Hepatocyte (in vitro differentiated cells): ENCODE data around the gene WDR75. TPM values are rescaled to one million over a fixed set of nuclear protein-coding genes. Genes with fewer than 3 reads are reported as not detected.
A peak's percentile ranks its signal among the peaks of the same experiment; 100 is the strongest.
"Not testable (repeated sequence)": the region's sequence is repeated elsewhere in the genome, so short reads cannot be mapped to it uniquely, and the experiment has no call there.

Experiments used
- DNase-seq: peaks from one replicate; pipeline ENCODE4 v3.0.0-alpha.2; 2016; ENCODE audit warnings: low spot score
- H2AFZ ChIP-seq: fragments of 200-600 bp; sonication (generic); 2 replicates; pipeline ENCODE4 v1.6.0; 2016; ENCODE audit warnings: antibody characterized with exemption, mild to moderate bottlenecking
- H3K27ac ChIP-seq: fragments of 200-600 bp; sonication (generic); 2 replicates; pipeline ENCODE4 v1.5.1; 2016; ENCODE audit warnings: mild to moderate bottlenecking
- H3K27me3 ChIP-seq: fragments of 200-600 bp; sonication (generic); 2 replicates; pipeline ENCODE4 v1.6.1; 2016
- H3K36me3 ChIP-seq: fragments of 200-600 bp; sonication (generic); replicated peaks from 2 replicates; pipeline ENCODE4 v1.5.1; 2016; ENCODE audit warnings: low read depth; ENCODE audit not compliant: insufficient read depth
- H3K4me1 ChIP-seq: fragments of 200-600 bp; sonication (generic); 2 replicates; pipeline ENCODE4 v1.5.1; 2016; ENCODE audit warnings: mild to moderate bottlenecking, moderate library complexity; ENCODE audit not compliant: insufficient read depth
- H3K4me2 ChIP-seq: fragments of 200-600 bp; sonication (generic); 2 replicates; pipeline ENCODE4 v1.6.0; 2016
- H3K4me3 ChIP-seq: fragments of 200-600 bp; sonication (generic); 2 replicates; pipeline ENCODE4 v1.5.1; 2016; ENCODE audit warnings: mild to moderate bottlenecking
- H3K79me2 ChIP-seq: fragments of 200-600 bp; sonication (generic); 2 replicates; pipeline ENCODE4 v1.6.0; 2017; ENCODE audit warnings: mild to moderate bottlenecking
- H3K9me2 ChIP-seq: fragments of 200-600 bp; sonication (generic); replicated peaks from 2 replicates; pipeline ENCODE4 v1.6.0; 2017; ENCODE audit warnings: mild to moderate bottlenecking; ENCODE audit not compliant: insufficient read depth
- H3K9me3 ChIP-seq: fragments of 200-600 bp; sonication (generic); 2 replicates; pipeline ENCODE4 v1.5.1; 2016; ENCODE audit warnings: low read depth, mild to moderate bottlenecking
- H4K20me1 ChIP-seq: fragments of 200-600 bp; sonication (generic); 2 replicates; pipeline ENCODE4 v1.6.0; 2016; ENCODE audit warnings: mild to moderate bottlenecking; ENCODE audit not compliant: insufficient read depth, poor library complexity, severe bottlenecking
- CTCF ChIP-seq: fragments of 200-600 bp; sonication (generic); IDR thresholded peaks from 2 replicates; pipeline ENCODE4 v1.5.1; 2016; ENCODE audit warnings: antibody characterized with exemption, mild to moderate bottlenecking; ENCODE audit not compliant: poor library complexity
- EZH2 ChIP-seq: fragments of 200-600 bp; sonication (generic); IDR thresholded peaks from 2 replicates; pipeline ENCODE4 v1.6.1; 2016; ENCODE audit warnings: antibody characterized with exemption, mild to moderate bottlenecking, borderline replicate concordance
- EZH2phosphoT487 ChIP-seq: fragments of 200-600 bp; sonication (generic); IDR thresholded peaks from one replicate; pipeline ENCODE4 v1.6.1; 2018; ENCODE audit warnings: antibody characterized with exemption, mild to moderate bottlenecking, low read depth, moderate library complexity; ENCODE audit not compliant: unreplicated experiment, severe bottlenecking
- WGBS: methylation state at CpG from one replicate; pipeline ENCODE4 v1.1.6; 2016; ENCODE audit warnings: low lambda C conversion rate; ENCODE audit errors: missing lambda C conversion rate; 5-methylcytosine and 5-hydroxymethylcytosine counted together
- polyA plus RNA-seq: library from polyadenylated mRNA; unstranded; fragments of >200 nt; fragmentation: Nextera tagmentation; extraction: Ambion mirVana; gene quantifications from 2 replicates; pipeline ENCODE4 v1.2.1, GENCODE V29; 2016
- total RNA-seq: library from RNA; depleted of rRNA; stranded (reverse); fragments of >200 nt; gene quantifications from 2 replicates; pipeline ENCODE4 v1.2.3, GENCODE V29; 2014

WDR75 gene
- total and polyA plus RNA-seq, 2 experiments from 2014 or later, result 21.0 to 45.3 TPM

- not testable (repeated sequence) for H3K4me1 ChIP-seq, H3K79me2 ChIP-seq, H3K9me3 ChIP-seq, DNase-seq, H3K4me2 ChIP-seq, H3K36me3 ChIP-seq, H3K27ac ChIP-seq, H3K4me3 ChIP-seq, H4K20me1 ChIP-seq, H2AFZ ChIP-seq, H3K27me3 ChIP-seq, H3K9me2 ChIP-seq
- 99% methylated on average over 4 of the region's 4 CpGs for WGBS
Observed at GRCh38 chr2:189435803-189436202, 5.5 kb upstream of the WDR75 start.

- H3K79me2 ChIP-seq, result peaks cover 13% of the 10 kb centered on the region
- 93% methylated on average over 1 of the region's 1 CpG for WGBS
Observed at GRCh38 chr2:189437926-189438325, 3.3 kb upstream of the WDR75 start.

GRCh38 chr2:189439342-189439741 is 1.9 kb upstream of the WDR75 start:
- TF ChIP-seq EZH2phosphoT487 (no peak), CTCF (no peak), EZH2 (no peak)
- H3K4me3 ChIP-seq, result no peak overlapping the region
- H3K27me3 ChIP-seq, result no peaks in the 10 kb centered on the region
- H3K36me3 ChIP-seq, result no peaks in the 10 kb centered on the region
- no peaks in the 10 kb centered on the region for H4K20me1 ChIP-seq
- no peaks in the 10 kb centered on the region for H3K9me3 ChIP-seq
- H3K4me1 ChIP-seq, result no peaks in the 10 kb centered on the region
- peak overlapping the region; percentile 83 for H3K4me2 ChIP-seq
- no peak overlapping the region for H2AFZ ChIP-seq
- peak overlapping the region; percentile 8 for H3K27ac ChIP-seq
- no peaks in the 10 kb centered on the region for H3K9me2 ChIP-seq
- 73% methylated on average over 1 of the region's 1 CpG for WGBS
- no peak for DNase-seq
- H3K79me2 ChIP-seq, result peaks cover 28% of the 10 kb centered on the region

More at GRCh38 chr2:189437926-189438325, 3.3 kb upstream of the WDR75 start:
- Histone ChIP-seq H3K4me2 (no peak overlapping the region), H3K27me3 (no peaks in the 10 kb centered on the region), H3K4me3 (no peak overlapping the region), H3K4me1 (no peaks in the 10 kb centered on the region), H3K27ac (no peak overlapping the region), H3K36me3 (no peaks in the 10 kb centered on the region), H4K20me1 (no peaks in the 10 kb centered on the region), H2AFZ (no peak overlapping the region), H3K9me3 (no peaks in the 10 kb centered on the region), H3K9me2 (no peaks in the 10 kb centered on the region)
- TF ChIP-seq EZH2phosphoT487, result no peak
- no peak for TF ChIP-seq CTCF
- TF ChIP-seq EZH2, result no peak
- no peak for DNase-seq

- Histone ChIP-seq H3K4me3 (peak overlapping the region; percentile 65), H3K4me1 (no peaks in the 10 kb centered on the region), H3K27ac (peak overlapping the region; percentile 98), H3K9me2 (no peaks in the 10 kb centered on the region), H3K4me2 (peak overlapping the region; percentile 83), H4K20me1 (no peaks in the 10 kb centered on the region), H2AFZ (peak overlapping the region; percentile 87), H3K27me3 (no peaks in the 10 kb centered on the region), H3K9me3 (no peaks in the 10 kb centered on the region), H3K79me2 (peaks cover 40% of the 10 kb centered on the region), H3K36me3 (no peaks in the 10 kb centered on the region)
- no peak for DNase-seq
- WGBS, result under 1% methylated on average over 8 of the region's 8 CpGs
- TF ChIP-seq EZH2phosphoT487, result no peak
- no peak for TF ChIP-seq CTCF
- TF ChIP-seq EZH2, result no peak
Observed at GRCh38 chr2:189440644-189440946, 679 bp upstream of the WDR75 start.
